22Rv1 (cell line): Measurements from ENCODE around the gene PARP3.

Experiments
- H3K27ac ChIP-seq: fragments of 450-650 bp; 2 replicates; pipeline ENCODE4 v1.5.1; 2017
- CTCF ChIP-seq: fragments of 450-650 bp; IDR thresholded peaks from 2 replicates; pipeline ENCODE4 v1.5.1; 2017; ENCODE audit warnings: mild to moderate bottlenecking
- ZFX ChIP-seq: fragments of 450-650 bp; IDR thresholded peaks from 2 replicates; pipeline ENCODE4 v1.6.1; 2017; ENCODE audit warnings: antibody characterized with exemption, borderline replicate concordance

Gene PARP3

GRCh38 chr3:51980253-51980652, 38.1 kb downstream of the PARP3 start:
- no peak for TF ChIP-seq CTCF
- no peak overlapping the region for H3K27ac ChIP-seq

- H3K27ac ChIP-seq = peak overlapping the region; percentile 99
- TF ChIP-seq ZFX (no peak), CTCF (peak; percentile 83)
These were observed 40.2 kb downstream of the PARP3 start for GRCh38 chr3:51982352-51982837.

- peak within 1 kb of the TSS; percentile 99 for H3K27ac ChIP-seq
- TF ChIP-seq CTCF = peak; percentile 52; the same call in 1 of the 2 replicates
- no peak for TF ChIP-seq ZFX
These were observed 40.8 kb downstream of the PARP3 start, which contains the start of gene ACY1 for GRCh38 chr3:51982838-51983577. TSS of gene ACY1 (plus strand) at chr3:51983535. CDS start at chr3:51984065, 530 bp downstream.

GRCh38 chr3:51983578-51984268, 41.6 kb downstream of the PARP3 start:
- H3K27ac ChIP-seq = peak overlapping the region; percentile 99
- TF ChIP-seq CTCF (no peak), ZFX (no peak)

GRCh38 chr3:51984269-51984647, 42.1 kb downstream of the PARP3 start:
- peak overlapping the region; percentile 99 for H3K27ac ChIP-seq
- TF ChIP-seq ZFX = no peak
- TF ChIP-seq CTCF = no peak

- no peak for TF ChIP-seq ZFX
- TF ChIP-seq CTCF = no peak
- peak overlapping the region; percentile 99 for H3K27ac ChIP-seq
These were observed 42.9 kb downstream of the PARP3 start for GRCh38 chr3:51985063-51985462.
